Osteoblast (primary cell): ENCODE results near the gene CDC34. TPM values are rescaled to one million over a fixed set of nuclear protein-coding genes. Genes with fewer than 3 reads are reported as not detected.

ENCODE experiments used
- DNase-seq: peaks from one replicate; pipeline ENCODE4 v3.0.0; 2011; ENCODE audit warnings: low spot score, mixed read lengths; ENCODE audit not compliant: insufficient read length; ENCODE audit errors: missing footprints
- H2AFZ ChIP-seq: 2 replicates; pipeline ENCODE4 v1.6.0; 2011; ENCODE audit warnings: mild to moderate bottlenecking, low read length
- H3K27ac ChIP-seq: 2 replicates; pipeline ENCODE4 v1.5.1; 2011; ENCODE audit warnings: mild to moderate bottlenecking, low read depth, low read length, moderate library complexity
- H3K27me3 ChIP-seq: 2 replicates; pipeline ENCODE4 v1.6.0; 2012; ENCODE audit warnings: mild to moderate bottlenecking, control low read depth, inconsistent platforms, low read length, moderate library complexity; ENCODE audit not compliant: insufficient read depth
- H3K36me3 ChIP-seq: 2 replicates; pipeline ENCODE4 v1.5.1; 2011; ENCODE audit warnings: mild to moderate bottlenecking, low read length, control low read depth, moderate library complexity; ENCODE audit not compliant: insufficient read depth
- H3K4me1 ChIP-seq: 2 replicates; pipeline ENCODE4 v1.5.1; 2011; ENCODE audit warnings: mild to moderate bottlenecking, low read length, control low read depth, moderate library complexity; ENCODE audit not compliant: insufficient read depth
- H3K4me2 ChIP-seq: 2 replicates; pipeline ENCODE4 v1.6.0; 2011; ENCODE audit warnings: mild to moderate bottlenecking, low read length; ENCODE audit not compliant: insufficient read depth
- H3K4me3 ChIP-seq: fragments of 200-600 bp; sonication (generic); 3 replicates; pipeline ENCODE4 v1.5.1; 2012; ENCODE audit warnings: mild to moderate bottlenecking, low read length, inconsistent platforms; ENCODE audit not compliant: insufficient read depth
- H3K79me2 ChIP-seq: 2 replicates; pipeline ENCODE4 v1.6.0; 2012; ENCODE audit warnings: mild to moderate bottlenecking, low read length, control low read depth, inconsistent platforms; ENCODE audit not compliant: insufficient read depth
- H3K9me3 ChIP-seq: 2 replicates; pipeline ENCODE4 v1.5.1; 2011; ENCODE audit warnings: low read depth, low read length, control low read depth
- H4K20me1 ChIP-seq: 2 replicates; pipeline ENCODE4 v1.6.0; 2012; ENCODE audit warnings: mild to moderate bottlenecking, low read length, control low read depth; ENCODE audit not compliant: insufficient read depth
- total RNA-seq: library from RNA; depleted of rRNA; stranded (reverse); fragments of >200 nt; gene quantifications from 2 replicates; pipeline ENCODE4 v1.2.3, GENCODE V29; 2012
- TF ChIP-seq, protein P1 (sequence below): IDR thresholded peaks from 2 replicates; pipeline ENCODE4 v1.5.1; 2011; ENCODE audit warnings: mild to moderate bottlenecking, low read depth, low read length, moderate library complexity; ENCODE audit errors: extremely low read depth

CDC34 gene
- total RNA-seq, 1 donor, result 32.9 TPM

DNA sequence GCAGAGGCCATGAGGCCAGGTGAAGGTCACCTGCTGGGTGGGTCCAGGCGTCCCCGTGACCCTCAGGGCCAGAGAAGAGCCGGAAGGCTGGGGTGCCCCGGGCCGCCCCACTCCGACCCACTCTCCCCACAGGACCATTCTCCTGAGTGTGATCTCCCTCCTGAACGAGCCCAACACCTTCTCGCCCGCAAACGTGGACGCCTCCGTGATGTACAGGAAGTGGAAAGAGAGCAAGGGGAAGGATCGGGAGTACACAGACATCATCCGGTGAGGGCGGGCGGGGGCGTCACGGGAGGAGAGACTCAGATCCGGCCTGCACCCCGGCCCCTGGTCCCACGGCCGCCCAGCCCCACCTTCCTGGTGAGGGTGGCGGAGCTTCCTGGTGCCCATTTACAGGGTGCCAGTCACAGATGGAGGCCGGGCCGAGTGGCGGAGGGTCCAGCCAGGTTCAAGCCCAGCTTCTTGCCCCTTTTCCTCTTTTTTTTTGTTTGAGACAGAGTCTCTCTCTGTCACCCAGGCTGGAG is 5.4 kb downstream of the CDC34 start:
- TF ChIP-seq, protein P1, sequence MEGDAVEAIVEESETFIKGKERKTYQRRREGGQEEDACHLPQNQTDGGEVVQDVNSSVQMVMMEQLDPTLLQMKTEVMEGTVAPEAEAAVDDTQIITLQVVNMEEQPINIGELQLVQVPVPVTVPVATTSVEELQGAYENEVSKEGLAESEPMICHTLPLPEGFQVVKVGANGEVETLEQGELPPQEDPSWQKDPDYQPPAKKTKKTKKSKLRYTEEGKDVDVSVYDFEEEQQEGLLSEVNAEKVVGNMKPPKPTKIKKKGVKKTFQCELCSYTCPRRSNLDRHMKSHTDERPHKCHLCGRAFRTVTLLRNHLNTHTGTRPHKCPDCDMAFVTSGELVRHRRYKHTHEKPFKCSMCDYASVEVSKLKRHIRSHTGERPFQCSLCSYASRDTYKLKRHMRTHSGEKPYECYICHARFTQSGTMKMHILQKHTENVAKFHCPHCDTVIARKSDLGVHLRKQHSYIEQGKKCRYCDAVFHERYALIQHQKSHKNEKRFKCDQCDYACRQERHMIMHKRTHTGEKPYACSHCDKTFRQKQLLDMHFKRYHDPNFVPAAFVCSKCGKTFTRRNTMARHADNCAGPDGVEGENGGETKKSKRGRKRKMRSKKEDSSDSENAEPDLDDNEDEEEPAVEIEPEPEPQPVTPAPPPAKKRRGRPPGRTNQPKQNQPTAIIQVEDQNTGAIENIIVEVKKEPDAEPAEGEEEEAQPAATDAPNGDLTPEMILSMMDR, result no peak
- no peaks in the 10 kb centered on the region for H3K9me3 ChIP-seq
- H3K4me3 ChIP-seq, result no peak overlapping the region
- no peaks in the 10 kb centered on the region for H3K27me3 ChIP-seq
- H3K79me2 ChIP-seq, result peaks cover 66% of the 10 kb centered on the region
- H3K36me3 ChIP-seq, result peaks cover 11% of the 10 kb centered on the region
- H4K20me1 ChIP-seq, result peaks cover 50% of the 10 kb centered on the region
- no peak overlapping the region for H3K4me2 ChIP-seq
- peaks cover 10% of the 10 kb centered on the region for H3K4me1 ChIP-seq
- no peak for DNase-seq
- no peak overlapping the region for H2AFZ ChIP-seq
- H3K27ac ChIP-seq, result no peak overlapping the region

DNA sequence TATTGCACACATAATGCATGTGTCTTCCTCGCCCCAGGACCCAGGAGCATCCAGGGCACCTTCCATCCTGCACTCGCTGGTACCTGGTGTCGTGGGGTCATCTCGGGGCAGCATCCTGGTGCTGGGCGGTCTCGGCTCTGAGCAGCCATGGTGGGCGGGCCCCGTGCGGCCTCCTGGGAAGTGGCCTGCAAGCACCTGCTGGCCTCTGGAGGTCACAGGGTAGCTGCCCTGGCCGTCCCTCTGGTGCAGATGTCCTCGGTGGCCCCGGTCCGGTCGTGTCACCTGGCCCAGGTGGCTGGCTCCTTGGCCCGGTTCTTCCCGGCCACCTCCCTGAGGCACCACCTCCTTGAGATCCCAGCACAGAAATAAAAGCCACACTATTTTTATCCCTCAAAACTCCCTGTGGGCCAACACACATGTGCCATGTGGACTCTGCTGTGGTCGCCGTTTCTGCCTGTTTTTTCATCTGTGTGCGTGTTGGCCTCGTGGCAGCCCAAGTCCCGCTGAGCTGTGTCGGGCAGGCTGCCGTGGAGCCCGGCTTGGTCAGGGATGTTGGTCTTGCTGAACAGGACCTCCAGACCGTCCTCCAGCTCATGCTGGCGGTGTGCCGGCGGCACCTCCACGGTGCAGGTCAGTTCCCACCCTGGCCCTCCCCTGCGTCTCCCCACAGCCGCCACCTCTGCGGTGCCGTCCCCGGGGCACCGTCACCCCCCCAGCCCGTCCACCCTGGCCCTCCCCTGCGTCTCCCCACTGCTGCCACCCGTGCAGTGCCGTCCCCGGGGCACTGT is 7.3 kb downstream of the CDC34 start:
- TF ChIP-seq, protein P1, result no peak
- DNase-seq, result no peak
- Histone ChIP-seq H3K9me3 (no peaks in the 10 kb centered on the region), H3K27ac (no peak overlapping the region), H4K20me1 (peaks cover 36% of the 10 kb centered on the region), H3K4me2 (no peak overlapping the region), H3K27me3 (no peaks in the 10 kb centered on the region), H3K4me3 (no peak overlapping the region), H3K79me2 (peaks cover 47% of the 10 kb centered on the region), H3K4me1 (peaks cover 3% of the 10 kb centered on the region), H3K36me3 (peaks cover 11% of the 10 kb centered on the region), H2AFZ (no peak overlapping the region)

DNA sequence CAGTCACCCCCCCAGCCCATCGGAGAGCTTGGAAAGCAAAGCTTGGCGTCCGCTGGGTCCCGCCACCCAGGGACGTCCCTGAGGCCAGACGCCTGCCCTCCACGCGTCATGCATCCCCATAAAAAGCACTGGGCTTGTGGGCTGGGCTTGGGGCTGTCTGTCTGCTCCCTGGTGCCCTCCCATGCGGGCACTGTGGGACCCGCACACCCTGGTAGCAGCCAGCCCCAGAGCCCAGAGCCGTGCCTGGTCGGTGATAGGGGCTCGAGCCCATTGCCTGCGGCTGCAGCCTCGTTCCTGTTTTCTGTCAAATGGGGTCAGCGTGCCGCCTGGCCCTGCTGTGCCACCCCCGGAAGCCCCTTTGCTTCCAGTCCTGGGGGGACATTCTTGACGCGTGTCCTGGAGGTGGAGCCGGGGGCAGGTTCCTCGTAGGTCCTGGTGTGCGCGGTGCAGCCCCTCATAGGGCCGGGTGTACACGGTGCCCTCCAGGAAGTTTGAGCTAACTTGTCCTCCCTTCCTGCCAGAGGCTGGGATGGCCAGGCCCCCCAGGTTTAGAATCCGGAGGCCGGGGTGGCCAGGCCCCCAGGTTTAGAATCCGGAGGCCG is 8.0 kb downstream of the CDC34 start:
- DNase-seq, result no peak
- no peaks in the 10 kb centered on the region for H3K4me1 ChIP-seq
- no peak overlapping the region for H3K4me2 ChIP-seq
- no peaks in the 10 kb centered on the region for H3K27me3 ChIP-seq
- H3K36me3 ChIP-seq, result peaks cover 11% of the 10 kb centered on the region
- no peaks in the 10 kb centered on the region for H3K9me3 ChIP-seq
- H2AFZ ChIP-seq, result no peak overlapping the region
- peaks cover 30% of the 10 kb centered on the region for H4K20me1 ChIP-seq
- no peak overlapping the region for H3K27ac ChIP-seq
- no peak overlapping the region for H3K4me3 ChIP-seq
- H3K79me2 ChIP-seq, result peaks cover 41% of the 10 kb centered on the region
- TF ChIP-seq, protein P1, result no peak
